Measurements from ENCODE around the gene PPP2R5A.
A peak's percentile ranks its signal among the peaks of the same experiment; 100 is the strongest.
"Not testable (repeated sequence)": the region's sequence is repeated elsewhere in the genome, so short reads cannot be mapped to it uniquely, and the experiment has no call there.

The PPP2R5A gene

DNA sequence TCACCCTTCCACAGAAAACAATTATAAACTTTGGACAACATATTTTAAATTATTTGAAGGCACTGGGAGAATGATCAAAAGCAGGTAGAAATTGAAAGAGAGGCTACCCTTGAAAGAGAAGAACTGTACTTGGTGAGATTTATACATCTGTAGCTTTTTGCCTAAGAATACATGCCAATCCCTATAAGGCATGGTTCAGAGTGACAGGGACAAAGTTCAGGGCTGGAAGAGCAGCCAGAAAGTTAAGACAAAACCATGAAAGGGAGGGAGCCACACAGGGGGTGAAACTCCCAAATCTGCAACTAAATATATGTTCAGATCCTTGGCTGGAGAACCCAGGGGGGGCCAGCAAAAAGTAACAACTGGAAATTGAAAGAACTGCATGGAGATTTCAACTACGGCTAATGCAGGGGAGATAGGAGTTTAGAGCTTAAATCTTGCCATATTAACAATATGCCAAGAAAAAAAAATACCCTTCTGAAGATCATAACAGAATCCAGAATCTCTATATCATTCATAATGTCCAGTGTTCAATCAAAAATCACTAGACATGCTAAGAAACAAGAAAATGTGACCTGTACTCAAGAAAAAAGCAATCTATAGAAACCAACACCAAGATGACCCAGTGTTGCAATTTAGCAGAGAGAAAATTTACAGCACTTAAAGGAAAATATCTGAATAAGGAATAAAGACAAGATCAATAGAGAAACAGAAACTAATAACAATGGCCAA, 103.9 kb downstream of the PPP2R5A start:
- TF ChIP-seq, protein P1, sequence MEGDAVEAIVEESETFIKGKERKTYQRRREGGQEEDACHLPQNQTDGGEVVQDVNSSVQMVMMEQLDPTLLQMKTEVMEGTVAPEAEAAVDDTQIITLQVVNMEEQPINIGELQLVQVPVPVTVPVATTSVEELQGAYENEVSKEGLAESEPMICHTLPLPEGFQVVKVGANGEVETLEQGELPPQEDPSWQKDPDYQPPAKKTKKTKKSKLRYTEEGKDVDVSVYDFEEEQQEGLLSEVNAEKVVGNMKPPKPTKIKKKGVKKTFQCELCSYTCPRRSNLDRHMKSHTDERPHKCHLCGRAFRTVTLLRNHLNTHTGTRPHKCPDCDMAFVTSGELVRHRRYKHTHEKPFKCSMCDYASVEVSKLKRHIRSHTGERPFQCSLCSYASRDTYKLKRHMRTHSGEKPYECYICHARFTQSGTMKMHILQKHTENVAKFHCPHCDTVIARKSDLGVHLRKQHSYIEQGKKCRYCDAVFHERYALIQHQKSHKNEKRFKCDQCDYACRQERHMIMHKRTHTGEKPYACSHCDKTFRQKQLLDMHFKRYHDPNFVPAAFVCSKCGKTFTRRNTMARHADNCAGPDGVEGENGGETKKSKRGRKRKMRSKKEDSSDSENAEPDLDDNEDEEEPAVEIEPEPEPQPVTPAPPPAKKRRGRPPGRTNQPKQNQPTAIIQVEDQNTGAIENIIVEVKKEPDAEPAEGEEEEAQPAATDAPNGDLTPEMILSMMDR (conservative IDR thresholded peaks at IDR 0.05; ENCODE audit: control insufficient read depth, insufficient read depth, low read depth, low read length) = no peak
- DNase-seq (ENCODE audit: low read depth) = no peak
- H3K4me3 ChIP-seq (ENCODE audit: control insufficient read depth, low read depth, low read length) = no peak overlapping the region

DNA sequence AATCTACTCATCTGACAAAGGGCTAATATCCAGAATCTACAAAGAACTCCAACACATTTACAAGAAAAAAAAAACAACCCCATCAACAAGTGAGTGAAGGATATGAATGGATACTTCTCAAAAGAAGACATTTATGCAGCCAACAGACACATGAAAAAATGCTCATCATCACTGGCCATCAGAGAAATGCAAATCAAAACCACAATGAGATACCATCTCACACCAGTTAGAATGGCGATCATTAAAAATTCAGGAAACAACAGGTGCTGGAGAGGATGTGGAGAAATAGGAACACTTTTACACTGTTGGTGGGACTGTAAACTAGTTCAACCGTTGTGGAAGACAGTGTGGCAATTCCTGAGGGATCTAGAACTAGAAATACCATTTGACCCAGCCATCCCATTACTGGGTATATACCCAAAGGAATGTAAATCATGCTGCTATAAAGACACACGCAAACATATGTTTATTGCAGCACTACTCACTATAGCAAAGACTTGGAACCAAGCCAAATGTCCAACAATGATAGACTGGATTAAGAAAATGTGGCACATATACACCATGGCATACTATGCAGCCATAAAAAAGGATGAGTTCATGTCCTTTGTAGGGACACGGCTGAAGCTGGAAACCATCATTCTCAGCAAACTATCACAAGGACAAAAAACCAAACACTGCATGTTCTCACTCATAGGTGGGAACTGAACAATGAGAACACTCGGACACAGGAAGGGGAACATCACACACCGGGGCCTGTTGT, 110.6 kb downstream of the PPP2R5A start:
- H3K4me3 ChIP-seq (ENCODE audit: control insufficient read depth, low read depth, low read length); DNase-seq (ENCODE audit: low read depth): not testable (repeated sequence)

DNA sequence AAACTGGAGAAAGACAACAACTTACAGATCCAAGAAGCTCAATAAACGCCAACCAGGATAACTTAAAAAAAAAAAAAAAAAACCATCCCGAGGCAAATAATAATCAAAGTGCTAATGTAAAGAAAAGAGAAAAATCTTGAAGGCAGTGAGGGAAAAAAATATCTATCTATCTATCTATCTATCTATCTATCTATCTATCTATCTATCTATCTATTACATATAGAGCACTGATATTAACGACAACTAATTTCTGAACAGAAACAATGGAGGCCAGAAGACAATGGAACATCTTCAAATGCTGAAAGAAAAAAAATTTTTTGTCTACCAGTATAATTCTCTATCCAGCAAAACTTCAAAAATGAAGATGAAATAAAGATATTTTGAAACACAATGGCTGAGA, 111.4 kb downstream of the PPP2R5A start:
- DNase-seq (ENCODE audit: low read depth) = peak; percentile 5
- no peak overlapping the region for H3K4me3 ChIP-seq (ENCODE audit: control insufficient read depth, low read depth, low read length)
- TF ChIP-seq, protein P1 (conservative IDR thresholded peaks at IDR 0.05; ENCODE audit: control insufficient read depth, insufficient read depth, low read depth, low read length) = no peak

DNA sequence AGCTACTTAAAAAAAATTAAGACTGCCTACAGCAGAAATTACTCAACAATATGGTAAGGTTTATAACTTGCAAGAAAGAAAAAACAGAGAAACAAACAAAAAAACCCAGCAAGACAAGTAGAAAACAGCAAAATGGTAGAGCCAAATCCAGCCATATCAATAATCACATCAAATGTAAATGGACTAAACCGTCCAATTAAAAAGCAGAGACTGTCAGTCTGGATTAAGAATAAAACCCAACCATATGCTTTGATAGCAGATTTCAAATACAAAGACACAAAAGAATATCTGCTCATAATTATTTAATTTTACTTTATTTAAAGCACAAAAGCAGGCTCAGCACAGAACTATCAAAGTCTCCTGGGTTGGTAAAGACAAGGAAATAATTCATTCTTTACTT, 112.0 kb downstream of the PPP2R5A start:
- no peak for DNase-seq (ENCODE audit: low read depth)
- H3K4me3 ChIP-seq (ENCODE audit: control insufficient read depth, low read depth, low read length) = no peak overlapping the region
- TF ChIP-seq, protein P1 (conservative IDR thresholded peaks at IDR 0.05; ENCODE audit: control insufficient read depth, insufficient read depth, low read depth, low read length) = no peak

DNA sequence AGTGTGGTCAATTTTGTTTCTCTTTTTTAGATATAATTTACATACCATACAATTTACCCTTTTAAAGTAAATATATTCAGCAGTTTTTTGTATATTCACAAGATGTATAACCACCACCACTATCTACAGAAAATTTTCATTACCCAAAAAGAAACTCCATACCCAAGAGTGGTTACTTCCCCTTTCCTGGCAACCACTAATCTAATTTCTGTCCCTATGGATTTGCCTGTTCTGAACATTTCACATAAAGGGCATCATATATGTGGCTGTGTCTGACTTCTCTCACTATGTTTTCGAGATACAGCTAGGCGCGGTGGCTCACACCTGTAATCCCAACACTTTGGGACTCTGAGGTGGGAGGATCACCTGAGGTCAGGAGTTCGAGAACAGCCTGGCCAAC, 115.8 kb downstream of the PPP2R5A start:
- DNase-seq (ENCODE audit: low read depth) = no peak
- TF ChIP-seq, protein P1 (conservative IDR thresholded peaks at IDR 0.05; ENCODE audit: control insufficient read depth, insufficient read depth, low read depth, low read length) = no peak
- H3K4me3 ChIP-seq (ENCODE audit: control insufficient read depth, low read depth, low read length) = no peak overlapping the region

DNA sequence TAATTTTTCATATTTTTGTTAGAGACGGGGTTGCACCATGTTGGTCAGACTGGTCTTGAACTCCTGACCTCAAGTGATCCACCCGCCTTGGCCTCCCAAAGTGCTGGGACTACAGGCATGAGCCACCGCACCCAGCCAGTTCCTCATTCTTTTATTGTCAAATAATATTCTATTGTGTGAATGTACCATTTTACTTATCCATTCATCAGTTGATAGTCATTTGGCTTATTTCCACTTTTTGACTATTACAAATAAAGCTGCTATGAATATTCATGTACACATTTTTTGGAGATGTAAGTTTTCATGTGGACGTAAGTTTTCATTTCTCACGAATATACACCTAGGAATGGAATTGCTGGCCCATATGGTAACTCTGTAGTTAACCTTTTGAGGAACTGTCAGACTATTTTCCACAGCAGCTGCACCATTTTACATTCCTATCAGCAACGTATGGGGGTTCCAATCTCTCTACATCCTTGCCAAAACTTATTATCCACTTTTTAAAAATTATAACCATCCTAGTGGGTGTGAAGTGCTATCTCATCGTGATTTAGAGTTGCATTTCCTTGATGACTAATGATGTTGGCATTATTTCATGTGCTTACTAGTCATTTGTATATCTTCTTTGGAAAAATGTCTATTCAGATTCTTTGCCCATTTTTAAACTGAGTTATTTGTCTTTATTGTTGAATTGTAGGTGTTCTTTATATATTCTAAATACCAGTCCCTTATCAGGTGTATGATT, 116.8 kb downstream of the PPP2R5A start:
- TF ChIP-seq, protein P1 (conservative IDR thresholded peaks at IDR 0.05; ENCODE audit: control insufficient read depth, insufficient read depth, low read depth, low read length) = no peak
- DNase-seq (ENCODE audit: low read depth) = peak; percentile 72
- H3K4me3 ChIP-seq (ENCODE audit: control insufficient read depth, low read depth, low read length) = no peak overlapping the region

Measured in fibroblast of mammary gland (primary cell).